ENCODE measurements around the gene SUGCT.

Gene SUGCT

GRCh38 chr7:40428421-40428820, 293.6 kb downstream of the SUGCT start:
- TF ChIP-seq CTCF (IDR thresholded peaks at IDR 0.05; ENCODE audit: control insufficient read depth, extremely low read depth, insufficient read depth) = no peak
- no peak for DNase-seq (ENCODE audit: low read depth)
- H3K4me3 ChIP-seq (ENCODE audit: low read depth, low read length) = no peak overlapping the region

- no peak for DNase-seq (ENCODE audit: low read depth)
- TF ChIP-seq CTCF (IDR thresholded peaks at IDR 0.05; ENCODE audit: control insufficient read depth, extremely low read depth, insufficient read depth) = no peak
- H3K4me3 ChIP-seq (ENCODE audit: low read depth, low read length) = no peak overlapping the region
Measured at GRCh38 chr7:40429826-40430225, 295.0 kb downstream of the SUGCT start.

- H3K4me3 ChIP-seq (ENCODE audit: low read depth, low read length) = no peak overlapping the region
- no peak for DNase-seq (ENCODE audit: low read depth)
- TF ChIP-seq CTCF (IDR thresholded peaks at IDR 0.05; ENCODE audit: control insufficient read depth, extremely low read depth, insufficient read depth) = no peak
Measured at GRCh38 chr7:40432046-40432445, 297.2 kb downstream of the SUGCT start.

- TF ChIP-seq CTCF (IDR thresholded peaks at IDR 0.05; ENCODE audit: control insufficient read depth, extremely low read depth, insufficient read depth) = no peak
- no peak for DNase-seq (ENCODE audit: low read depth)
- no peak overlapping the region for H3K4me3 ChIP-seq (ENCODE audit: low read depth, low read length)
Measured at GRCh38 chr7:40436710-40437109, 301.9 kb downstream of the SUGCT start.

- no peak for DNase-seq (ENCODE audit: low read depth)
- H3K4me3 ChIP-seq (ENCODE audit: low read depth, low read length) = no peak overlapping the region
- TF ChIP-seq CTCF (IDR thresholded peaks at IDR 0.05; ENCODE audit: control insufficient read depth, extremely low read depth, insufficient read depth) = no peak
Measured at GRCh38 chr7:40437498-40437897, 302.7 kb downstream of the SUGCT start.

GRCh38 chr7:40437936-40438634, 303.3 kb downstream of the SUGCT start:
- H3K4me3 ChIP-seq (ENCODE audit: low read depth, low read length) = no peak overlapping the region
- DNase-seq (ENCODE audit: low read depth) = no peak
- no peak for TF ChIP-seq CTCF (IDR thresholded peaks at IDR 0.05; ENCODE audit: control insufficient read depth, extremely low read depth, insufficient read depth)

GRCh38 chr7:40439686-40440085, 304.9 kb downstream of the SUGCT start:
- no peak overlapping the region for H3K4me3 ChIP-seq (ENCODE audit: low read depth, low read length)
- DNase-seq (ENCODE audit: low read depth) = no peak
- TF ChIP-seq CTCF (IDR thresholded peaks at IDR 0.05; ENCODE audit: control insufficient read depth, extremely low read depth, insufficient read depth) = no peak

Data from LNCaP clone FGC (cell line).